NCI-H1105 treated with DMSO at 0.1 percent for 48 hours (cell line): Measurements from ENCODE around the gene HOPX.
"Not testable (repeated sequence)": the region's sequence is repeated elsewhere in the genome, so short reads cannot be mapped to it uniquely, and the experiment has no call there.

Source experiments
- DNase-seq: peaks from one replicate; lab custom pipeline; 2025; lab: John Stamatoyannopoulos, UW

The HOPX gene

DNA sequence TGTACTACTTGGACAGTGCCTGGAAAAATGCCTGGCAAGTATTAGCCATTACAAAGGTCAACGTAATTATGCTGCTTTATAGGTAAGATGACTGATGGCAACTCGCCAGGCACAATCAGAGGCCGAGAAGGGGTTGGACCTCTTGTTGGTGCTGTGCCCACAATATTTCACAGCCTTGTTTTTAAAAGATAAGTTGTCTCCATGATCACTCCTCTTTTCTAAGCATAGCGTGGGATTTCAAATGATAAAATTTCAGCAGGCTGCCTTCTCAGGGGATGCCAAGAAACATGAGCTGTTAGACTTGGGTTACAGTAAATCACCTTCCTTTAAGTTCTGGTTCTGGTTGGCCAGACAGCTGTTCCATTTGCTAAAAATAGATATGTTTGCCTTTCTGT lies 26.9 kb downstream of the HOPX start:
- peak; percentile 38 for DNase-seq

DNA sequence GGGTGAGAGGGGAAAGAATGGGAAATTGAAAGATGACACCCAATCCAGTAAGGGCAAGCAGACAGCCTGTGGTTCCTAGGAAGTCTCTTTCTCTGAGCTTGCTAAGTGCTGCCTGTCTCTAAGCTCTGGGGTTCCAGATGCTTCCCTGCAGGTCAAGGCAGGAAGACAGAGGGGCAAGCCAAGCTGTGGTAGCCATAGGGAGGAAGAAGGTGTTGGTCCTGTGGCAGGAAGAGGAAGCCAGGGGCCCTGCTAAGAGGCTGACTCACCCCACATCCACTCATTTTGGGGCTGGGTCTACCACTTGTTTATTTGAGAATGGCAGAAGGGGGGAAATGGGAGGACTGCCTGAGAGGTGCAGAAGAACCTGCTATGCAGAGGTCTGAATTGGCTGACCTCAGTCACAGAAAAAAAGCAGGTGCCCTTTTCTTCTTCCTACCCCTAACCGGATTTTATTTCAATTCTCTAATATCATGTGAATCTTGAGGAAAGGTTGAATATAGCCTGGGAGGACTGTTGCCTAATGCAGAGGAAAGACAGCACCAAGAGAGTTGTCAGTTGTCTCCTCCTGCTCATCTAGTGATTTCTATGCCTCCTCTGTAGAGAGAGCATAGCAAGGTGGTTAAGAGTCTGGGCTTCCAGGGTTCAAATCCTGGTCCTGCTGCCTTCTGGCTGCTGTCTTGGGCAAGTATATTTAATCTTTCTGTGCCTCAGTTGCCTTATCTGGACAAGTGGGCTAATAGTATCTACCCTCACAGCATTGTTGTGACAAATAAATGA lies 27.4 kb downstream of the HOPX start:
- DNase-seq, result no peak

DNA sequence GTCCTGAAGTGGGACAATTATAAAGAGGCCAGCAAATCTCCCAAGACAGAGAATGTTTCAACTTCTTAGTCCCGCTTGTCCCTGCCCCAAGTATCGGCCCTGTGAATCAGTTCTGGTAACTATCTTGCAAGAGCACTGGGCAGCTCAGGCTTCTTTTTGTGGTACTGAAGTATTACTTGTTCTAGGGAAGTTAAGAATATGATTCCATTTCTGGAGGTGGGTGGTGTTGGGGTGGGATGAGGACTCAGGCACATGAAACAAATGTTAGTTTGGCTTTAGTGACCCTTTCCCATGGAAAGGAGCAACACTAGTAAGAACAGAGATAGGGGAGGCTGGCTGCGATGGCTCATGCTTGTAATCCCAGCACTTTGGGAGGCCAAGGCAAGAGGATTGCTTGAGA lies 28.9 kb downstream of the HOPX start:
- DNase-seq, result no peak

DNA sequence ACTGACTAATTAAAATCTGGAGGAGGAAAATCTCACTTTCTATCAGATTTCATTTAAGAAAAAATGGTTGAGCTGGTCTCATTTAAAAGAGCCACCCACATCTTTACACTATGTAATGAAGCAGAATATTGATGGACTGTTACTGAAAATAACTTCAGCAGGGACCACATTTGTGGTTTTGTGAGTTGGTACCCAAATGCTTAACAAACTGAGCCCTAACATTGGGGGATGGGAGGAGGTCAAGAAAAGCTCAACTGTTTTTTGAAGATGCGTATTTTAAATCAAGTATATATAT lies 30.1 kb downstream of the HOPX start:
- DNase-seq, result no peak

DNA sequence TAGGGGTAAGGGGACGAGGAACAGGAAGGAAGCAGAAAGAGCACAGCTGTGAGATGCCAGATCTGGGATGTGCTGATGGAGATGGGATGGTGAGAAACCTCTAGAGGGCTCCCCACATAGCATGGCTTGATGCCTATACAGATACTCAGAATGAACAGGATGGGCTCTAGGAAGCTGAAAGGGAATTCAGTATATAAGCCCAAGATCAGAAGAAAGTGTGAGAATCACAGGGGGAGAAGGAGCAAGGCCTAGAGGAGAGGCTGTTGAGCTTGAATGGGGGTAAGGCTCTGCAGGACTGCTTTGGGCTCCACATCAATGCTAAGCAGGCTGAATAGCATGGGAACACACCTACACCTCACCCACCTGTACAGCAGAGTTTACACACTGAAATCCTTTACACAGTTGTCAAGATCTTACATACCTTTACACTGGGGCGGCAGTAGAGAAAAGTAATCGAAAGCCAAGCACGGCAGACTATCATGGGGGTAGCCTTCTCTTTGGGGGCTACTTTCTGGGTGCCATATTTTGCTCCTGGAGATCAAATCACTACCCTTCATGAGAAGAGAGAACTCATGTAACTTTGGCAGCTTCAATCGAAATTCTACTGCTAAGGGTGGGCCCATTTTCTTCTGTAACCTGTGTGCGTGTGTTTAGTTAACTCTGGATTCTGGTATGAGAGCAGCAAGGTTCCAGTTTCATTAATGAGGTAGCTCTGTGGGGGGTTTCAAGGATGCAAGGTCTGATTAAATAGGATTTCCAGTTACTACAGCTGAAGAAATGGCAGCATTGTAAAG lies 30.6 kb downstream of the HOPX start:
- no peak for DNase-seq

DNA sequence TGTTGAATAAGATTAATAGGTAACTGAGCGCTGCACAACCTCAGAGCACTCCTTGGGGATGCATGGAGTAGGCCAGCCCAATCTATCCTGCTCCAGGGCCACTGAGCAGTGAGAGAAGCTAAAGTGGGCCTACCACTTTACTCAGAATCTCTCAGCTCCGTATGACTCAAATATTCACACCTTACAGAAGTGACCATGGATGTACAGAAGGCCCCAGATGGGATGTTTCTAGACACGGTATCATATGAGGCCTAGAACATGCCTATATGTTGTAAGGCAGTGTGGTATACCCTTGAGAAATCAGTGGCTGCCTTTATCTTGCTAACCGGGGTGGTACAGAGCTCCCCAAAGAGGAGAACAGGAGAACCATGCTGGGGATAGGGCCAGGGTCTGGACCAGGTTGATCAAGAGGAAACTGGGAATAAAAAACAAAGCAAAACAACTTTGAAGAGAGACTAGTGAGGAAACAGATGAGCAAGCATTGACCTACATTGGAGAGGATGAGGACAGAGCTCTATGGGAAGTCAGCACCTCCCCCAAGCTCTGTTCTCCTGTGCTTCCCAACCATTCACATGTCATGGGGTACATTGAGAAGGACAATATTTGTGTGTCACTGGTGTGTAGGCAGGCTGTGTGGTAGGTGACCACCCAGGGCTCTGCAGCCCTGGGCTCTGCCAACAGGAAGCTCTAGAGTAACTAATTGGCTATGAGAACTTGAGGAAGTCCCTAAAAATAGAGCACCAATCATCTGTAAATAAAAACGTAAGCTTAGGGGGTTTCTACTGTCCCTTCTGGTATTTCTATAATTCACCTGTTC lies 31.4 kb downstream of the HOPX start:
- DNase-seq, result no peak

DNA sequence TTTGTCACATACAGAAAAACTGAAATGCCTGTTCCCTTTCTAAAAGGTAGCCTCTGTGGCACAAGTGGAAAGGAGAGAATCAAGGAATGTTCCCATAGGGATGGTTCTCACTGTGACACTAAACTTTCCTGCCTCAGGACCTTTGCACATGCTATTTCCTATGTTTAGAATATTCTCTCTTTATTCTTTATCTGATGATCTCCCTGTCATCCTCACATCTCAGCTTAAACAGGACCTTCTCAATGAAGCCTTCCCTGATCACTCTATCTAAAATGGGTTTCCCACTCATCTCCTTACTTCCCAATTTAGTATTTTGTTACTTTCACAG lies 32.3 kb downstream of the HOPX start:
- no peak for DNase-seq

DNA sequence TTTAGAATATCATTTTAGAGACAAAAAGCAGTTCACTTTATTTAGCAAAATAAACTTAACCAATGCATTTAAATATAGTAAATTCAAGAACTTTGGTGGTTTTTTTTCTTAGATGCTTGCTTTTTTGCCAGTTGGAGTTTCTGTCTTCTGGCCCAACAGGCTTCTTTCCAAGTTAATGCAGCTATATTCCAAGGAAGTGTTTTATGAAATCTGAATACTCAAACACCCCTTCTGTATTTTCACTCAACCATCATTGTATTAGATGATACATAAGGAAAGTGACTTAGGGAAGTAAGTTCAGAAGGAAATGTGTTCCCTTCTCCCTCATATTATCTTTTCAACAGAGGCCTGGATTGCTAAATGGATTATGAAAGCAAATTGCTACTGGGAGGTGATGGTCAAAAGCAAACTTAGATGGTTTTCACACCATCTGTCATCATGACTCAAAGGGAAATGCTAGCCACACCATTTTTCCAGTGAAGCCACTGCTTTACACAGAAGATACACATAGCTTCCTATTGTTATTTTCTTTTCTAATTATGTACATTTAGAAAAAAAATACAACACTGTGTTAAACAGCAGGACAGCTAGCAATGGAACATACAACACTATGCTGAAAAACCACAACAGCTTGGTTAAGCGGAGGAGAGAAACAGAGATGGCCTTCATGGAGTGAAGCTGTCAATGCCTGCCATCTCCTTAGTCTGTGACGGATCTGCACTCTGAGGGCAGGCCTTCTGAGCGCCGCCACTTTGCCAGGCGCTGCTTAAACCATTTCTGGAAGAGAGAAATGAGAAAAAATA lies 32.9 kb downstream of the HOPX start:
- DNase-seq, result no peak

DNA sequence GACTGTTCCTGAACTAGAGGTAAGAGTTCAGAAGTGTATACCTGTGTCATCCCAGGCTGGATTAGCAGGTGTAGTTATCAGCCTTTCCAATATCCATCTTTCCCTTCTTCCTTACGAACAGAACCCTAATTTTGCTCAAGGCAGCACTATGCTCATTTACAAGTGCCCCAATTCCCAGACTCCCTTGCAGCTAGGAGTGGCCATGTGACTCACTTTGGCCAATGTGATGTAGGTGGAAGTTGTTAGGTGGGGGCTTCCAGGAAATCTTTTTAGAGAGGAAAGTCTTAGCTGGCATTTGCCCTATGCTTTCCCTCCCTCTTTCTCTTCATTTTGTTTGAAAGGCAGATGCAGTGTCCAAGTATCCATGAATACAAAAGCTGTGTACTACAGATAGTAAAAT lies 34.8 kb downstream of the HOPX start:
- DNase-seq, result no peak

DNA sequence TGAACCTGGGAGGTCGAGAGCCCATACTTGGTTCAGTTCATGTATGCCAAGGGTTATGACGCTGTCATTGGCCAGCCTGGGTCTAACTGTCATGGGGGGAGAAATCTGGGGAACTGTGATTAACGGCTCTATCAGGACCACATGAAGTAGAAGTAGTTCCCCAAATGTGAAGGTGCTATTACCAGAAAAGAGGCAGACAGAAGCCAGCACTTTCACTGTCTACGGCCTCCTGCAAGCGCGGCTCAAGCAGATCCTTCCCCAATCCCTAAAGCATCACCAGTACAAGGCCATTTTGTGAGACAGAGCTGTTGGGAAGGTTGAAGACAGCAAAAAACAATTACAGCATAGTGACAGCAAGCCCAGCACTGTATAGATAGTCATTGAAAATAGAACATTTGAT lies 37.5 kb downstream of the HOPX start:
- DNase-seq, result no peak

DNA sequence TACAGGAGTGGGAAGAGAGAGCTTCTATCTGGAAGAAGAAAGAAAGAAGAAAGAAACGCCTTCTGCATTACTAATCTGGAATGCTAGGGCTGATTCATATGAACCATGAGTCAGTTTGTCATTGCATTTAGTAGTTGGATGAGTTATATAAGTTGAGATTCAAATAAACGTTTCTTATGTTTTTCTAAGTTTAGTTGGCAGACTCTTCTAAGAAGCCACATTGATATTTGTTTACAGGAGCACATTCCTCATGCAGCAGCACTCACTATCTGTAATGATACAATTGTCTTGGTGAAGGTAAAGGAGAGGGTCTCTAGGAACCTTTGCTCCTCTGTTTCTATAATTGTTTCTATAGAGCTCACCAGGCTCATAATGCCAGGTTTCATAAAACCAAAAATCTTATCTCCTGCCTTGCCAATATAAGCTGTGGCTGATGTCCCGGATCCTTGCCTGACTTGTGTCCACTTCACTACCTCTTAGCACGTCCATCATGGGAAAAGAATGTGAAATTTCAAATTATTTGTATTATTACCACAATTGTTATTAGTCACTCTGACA lies 39.5 kb downstream of the HOPX start:
- no peak for DNase-seq

DNA sequence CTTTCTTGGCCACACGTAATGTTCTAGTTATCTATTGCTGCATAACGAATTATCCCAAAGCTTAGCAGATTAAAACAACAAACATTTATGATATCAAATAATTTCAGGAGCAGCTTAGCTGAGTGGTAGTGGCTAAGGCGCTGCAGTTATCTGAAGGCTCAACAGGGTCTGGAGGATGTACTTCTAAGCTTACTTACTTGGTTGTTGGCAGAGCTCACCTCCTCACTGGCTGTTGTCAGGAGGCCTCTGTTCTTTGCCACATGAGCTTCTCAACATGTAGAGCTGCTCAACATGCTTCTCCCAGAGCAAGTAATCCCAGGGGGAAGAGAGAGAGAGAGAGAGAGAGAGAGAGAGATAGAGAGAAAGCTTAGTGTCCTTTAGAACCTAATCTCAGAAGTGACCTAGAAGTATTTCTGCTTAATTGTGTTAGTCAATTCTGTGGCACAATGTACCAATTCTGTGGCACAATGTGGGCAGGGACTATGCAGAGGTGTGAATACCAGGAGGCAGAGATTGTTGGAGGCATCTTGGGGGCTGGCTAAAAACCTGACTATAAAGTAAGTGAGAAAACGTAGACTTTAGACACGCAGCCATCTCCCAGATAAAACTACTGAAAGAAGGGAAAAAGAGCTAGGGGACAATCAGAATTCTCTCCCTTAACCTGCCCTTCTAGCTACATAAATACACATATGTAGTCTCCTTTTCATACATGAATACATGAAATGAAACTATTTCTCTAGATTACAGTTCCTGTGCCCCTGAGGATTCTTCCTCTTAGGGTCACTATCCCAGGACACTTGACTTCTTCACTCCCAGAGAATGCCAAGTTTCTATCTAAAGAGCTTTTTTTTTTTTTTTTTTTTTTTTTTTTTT lies 40.2 kb downstream of the HOPX start:
- no peak for DNase-seq

DNA sequence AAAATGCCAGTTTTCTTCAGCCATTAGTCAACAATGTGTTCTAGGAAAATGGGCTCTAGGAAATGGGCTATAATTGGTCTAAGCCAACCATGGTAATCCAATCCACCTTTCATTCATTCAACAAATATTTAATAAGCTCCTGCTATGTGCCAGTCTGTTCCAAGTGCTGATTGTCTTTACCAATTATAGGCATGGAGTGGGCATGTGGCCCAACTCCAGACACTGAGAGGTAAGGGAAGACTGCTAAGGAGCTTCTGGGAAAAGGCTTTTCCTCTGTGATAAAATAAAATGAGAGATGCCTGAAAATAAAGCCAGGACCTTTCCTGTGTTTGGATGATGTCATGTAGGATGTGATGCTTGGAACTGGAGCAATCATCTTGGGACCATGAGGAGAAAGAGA lies 43.3 kb downstream of the HOPX start:
- peak; percentile 3 for DNase-seq

DNA sequence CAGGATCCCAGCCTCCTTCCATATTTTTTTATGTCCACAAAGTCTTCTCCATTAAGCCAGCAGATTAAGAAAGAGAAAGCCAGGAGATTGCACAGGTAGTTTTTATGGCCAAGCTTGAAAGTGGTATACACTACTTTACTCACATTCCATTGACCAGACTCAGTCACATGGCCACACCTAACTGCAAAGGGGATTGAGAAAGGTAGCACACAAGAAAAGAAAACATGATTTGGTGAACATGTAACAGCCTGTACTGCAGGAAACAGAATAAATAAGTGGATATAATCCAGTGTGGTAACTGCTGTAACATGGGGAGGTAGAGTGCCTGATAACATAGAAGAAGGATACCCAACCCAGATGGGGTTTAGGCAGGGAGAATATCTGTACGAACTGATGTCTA lies 43.9 kb downstream of the HOPX start:
- DNase-seq, result no peak

DNA sequence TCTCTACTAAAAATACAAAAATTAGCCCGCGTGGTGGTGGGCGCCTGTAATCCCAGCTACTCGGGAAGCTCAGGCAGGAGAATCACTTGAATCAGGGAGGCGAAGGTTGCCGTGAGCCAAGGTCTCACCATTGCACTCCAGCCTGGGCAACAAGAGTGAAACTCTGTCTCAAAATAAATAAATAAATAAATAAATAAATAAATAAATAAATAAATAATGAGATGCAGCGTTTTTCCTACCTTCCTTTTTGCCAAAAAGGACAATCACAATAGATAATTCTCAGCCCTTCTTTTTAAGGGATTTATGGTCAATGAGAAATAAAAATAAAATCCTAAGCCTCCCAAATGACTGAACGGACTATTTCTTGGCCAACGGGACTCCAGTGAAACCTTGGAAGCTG lies 46.1 kb downstream of the HOPX start:
- DNase-seq, result not testable (repeated sequence)

DNA sequence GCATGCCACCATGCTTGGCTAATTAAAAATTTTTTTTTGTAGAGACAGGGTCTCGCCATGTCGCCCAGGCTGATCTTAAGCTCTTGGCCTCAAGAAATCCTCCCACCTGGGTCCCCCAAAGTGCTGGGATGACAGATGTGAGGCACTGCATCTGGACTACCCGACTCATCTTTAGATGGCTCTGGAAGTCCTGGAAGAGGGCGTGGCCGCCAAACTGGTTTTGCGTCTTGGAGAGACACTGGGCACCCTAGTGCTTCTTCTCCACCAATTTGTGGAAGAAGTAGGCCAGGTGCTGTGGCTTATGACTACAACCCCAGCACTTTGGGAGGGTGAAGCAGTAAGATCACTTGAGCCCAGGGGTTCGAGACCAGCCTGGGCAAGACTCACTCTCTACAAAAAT lies 47.6 kb downstream of the HOPX start:
- DNase-seq, result no peak

DNA sequence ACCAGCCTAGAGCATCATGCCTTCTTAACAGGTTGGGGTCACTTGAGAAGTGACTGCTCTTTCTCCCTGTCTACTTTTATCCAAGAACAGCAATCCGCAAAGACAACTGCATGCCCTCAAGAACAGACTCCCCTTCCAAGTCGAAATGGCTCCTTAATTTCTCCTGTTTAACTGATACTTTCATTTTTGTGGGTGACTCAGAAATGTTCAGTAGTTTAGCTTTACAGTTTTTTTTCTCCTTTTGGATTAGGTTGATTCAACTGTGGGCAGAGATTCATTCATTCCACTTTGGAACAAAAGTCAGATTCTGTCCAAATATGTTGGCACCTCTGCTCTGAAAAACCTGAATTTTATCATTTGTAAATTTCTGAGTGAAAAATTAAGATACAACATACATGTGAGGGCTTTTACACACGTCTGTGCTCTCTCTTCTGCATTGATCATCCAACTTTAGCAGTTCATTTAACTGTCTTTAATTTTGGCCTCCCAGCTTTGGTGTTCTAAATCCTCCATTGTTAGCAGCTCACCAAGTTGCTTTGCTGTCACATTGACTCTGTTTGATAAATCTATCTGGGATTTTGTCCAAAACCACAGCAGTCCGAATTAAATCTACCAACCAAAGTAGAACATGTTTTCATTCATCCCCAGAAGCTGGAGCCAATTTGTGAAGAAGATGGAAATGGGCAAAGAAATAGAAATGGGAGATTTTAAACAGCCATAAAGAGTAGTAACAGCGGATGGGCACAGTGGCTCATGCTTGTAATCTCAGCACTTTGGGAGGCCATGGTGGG lies 50.0 kb downstream of the HOPX start:
- DNase-seq, result no peak

DNA sequence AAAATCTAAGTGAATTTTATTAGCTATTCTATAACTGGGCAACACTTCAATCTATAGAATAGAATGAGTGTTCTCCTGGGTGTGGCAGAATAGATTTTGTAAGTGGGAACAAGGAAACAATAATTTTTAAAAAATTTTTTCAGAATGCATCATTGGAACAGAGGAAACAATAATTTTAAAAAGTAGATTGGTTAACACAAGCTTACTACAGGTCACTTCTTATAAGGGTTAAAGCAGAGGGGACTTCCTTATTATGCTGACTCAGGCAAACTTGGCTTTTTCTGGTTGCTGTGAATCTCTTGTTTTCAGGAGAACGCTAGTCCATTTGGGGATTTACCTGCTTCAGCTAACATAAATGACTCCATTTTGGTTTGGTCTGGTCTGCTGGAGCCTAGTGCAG lies 52.5 kb downstream of the HOPX start:
- DNase-seq, result no peak

DNA sequence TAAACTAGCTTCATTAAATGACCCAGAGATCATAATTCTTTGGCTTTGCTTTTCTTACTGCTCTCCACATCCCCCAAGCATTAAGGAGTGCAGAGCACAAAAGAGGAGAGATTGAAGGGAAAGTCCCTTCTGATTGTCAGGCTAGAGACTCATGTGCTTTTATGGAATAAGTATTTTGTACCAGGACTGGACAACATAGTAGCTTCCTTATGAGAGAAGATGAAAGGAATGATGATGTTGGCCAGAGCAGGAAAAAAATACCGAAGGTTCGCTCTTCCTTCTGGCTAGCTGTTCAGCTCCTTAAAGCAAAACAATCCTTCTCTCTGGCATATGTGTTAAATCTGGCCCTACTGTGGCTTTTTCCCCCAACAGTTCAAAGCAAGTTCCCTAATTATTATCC lies 53.1 kb downstream of the HOPX start:
- DNase-seq, result no peak

DNA sequence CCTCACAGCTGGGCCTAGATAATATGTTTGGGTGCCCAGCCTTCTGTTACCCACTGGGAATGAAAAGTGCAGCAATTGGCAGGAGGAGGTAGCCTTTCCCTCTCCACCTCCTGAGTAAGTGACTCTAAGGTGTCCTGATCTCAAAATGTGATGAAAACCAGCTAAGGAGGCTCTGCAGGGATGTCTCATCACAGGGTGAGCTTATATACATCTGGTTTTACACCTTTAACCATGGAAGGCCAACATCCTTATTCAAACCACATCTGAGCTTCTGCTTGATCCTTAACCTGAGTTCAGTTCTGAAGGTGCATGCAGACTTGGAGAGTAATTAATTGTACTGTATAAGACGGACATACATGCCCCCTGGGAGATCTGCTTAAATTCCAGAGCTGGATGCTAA lies 53.7 kb downstream of the HOPX start:
- DNase-seq, result no peak
